ENCODE measurements around the gene CCDC194. TPM values are rescaled to one million over a fixed set of nuclear protein-coding genes. Genes with fewer than 3 reads are reported as not detected.

The CCDC194 gene
- total and polyA plus RNA-seq, 2 of the 13 experiments (the other 11 are each of a cell fraction or from before 2014, with no cell fraction given): 0.13 to 0.21 TPM

DNA sequence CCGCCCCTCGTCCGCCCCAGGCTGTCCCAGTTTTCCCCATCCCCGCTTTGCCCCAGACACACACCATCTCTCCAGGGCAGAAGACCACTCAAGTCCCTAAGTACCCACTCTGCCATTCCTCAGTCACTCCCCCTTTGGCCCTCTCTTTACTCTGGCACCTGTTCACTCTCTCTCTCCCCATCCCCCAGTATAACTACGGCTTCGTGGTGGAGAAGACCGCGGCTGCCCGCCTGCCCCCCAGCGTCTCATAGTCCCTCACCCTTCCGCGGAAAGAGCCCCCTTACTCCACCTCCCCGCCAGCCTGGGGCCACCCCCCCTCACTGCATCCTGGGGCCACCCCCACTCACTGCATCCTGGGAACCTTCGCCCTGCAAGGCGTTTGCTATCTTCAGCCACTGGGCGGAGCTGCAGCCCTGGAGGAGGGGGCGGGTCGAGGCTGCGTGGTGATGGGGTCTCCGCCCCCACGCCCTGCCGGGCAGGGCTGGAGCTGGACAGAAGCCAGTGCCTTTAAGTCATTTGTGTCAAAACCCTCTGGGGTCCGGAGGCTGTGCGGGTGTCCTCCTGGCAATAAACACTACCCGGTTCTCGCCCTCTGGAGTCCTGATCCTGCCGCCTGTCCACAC lies 30.9 kb upstream of the CCDC194 start (continued):
- TF ChIP-seq, protein P1, sequence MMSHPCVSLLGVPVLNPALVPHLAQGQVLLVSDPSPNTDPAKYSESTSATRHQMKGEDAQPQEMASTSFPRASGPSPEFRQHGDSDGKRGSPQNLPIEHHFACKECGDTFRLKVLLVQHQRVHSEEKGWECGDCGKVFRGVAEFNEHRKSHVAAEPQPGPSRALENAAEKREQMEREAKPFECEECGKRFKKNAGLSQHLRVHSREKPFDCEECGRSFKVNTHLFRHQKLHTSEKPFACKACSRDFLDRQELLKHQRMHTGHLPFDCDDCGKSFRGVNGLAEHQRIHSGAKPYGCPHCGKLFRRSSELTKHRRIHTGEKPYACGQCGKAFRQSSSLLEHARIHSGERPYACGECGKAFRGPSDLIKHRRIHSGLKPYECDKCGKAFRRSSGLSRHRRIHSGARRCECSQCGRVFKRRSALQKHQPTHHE (CRISPR knock-in tag; IDR thresholded peaks at IDR 0.05; ENCODE audit: borderline replicate concordance): no peak
- TF ChIP-seq TBP (CRISPR knock-in tag; IDR thresholded peaks at IDR 0.05): no peak
- TF ChIP-seq, protein P2, sequence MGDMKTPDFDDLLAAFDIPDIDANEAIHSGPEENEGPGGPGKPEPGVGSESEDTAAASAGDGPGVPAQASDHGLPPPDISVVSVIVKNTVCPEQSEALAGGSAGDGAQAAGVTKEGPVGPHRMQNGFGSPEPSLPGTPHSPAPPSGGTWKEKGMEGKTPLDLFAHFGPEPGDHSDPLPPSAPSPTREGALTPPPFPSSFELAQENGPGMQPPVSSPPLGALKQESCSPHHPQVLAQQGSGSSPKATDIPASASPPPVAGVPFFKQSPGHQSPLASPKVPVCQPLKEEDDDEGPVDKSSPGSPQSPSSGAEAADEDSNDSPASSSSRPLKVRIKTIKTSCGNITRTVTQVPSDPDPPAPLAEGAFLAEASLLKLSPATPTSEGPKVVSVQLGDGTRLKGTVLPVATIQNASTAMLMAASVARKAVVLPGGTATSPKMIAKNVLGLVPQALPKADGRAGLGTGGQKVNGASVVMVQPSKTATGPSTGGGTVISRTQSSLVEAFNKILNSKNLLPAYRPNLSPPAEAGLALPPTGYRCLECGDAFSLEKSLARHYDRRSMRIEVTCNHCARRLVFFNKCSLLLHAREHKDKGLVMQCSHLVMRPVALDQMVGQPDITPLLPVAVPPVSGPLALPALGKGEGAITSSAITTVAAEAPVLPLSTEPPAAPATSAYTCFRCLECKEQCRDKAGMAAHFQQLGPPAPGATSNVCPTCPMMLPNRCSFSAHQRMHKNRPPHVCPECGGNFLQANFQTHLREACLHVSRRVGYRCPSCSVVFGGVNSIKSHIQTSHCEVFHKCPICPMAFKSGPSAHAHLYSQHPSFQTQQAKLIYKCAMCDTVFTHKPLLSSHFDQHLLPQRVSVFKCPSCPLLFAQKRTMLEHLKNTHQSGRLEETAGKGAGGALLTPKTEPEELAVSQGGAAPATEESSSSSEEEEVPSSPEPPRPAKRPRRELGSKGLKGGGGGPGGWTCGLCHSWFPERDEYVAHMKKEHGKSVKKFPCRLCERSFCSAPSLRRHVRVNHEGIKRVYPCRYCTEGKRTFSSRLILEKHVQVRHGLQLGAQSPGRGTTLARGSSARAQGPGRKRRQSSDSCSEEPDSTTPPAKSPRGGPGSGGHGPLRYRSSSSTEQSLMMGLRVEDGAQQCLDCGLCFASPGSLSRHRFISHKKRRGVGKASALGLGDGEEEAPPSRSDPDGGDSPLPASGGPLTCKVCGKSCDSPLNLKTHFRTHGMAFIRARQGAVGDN (CRISPR knock-in tag; IDR thresholded peaks at IDR 0.05): peak; percentile 35
- TF ChIP-seq AGO2 (optimal IDR thresholded peaks at IDR 0.05; ENCODE audit: low read depth, low read length): peak; percentile 28

DNA sequence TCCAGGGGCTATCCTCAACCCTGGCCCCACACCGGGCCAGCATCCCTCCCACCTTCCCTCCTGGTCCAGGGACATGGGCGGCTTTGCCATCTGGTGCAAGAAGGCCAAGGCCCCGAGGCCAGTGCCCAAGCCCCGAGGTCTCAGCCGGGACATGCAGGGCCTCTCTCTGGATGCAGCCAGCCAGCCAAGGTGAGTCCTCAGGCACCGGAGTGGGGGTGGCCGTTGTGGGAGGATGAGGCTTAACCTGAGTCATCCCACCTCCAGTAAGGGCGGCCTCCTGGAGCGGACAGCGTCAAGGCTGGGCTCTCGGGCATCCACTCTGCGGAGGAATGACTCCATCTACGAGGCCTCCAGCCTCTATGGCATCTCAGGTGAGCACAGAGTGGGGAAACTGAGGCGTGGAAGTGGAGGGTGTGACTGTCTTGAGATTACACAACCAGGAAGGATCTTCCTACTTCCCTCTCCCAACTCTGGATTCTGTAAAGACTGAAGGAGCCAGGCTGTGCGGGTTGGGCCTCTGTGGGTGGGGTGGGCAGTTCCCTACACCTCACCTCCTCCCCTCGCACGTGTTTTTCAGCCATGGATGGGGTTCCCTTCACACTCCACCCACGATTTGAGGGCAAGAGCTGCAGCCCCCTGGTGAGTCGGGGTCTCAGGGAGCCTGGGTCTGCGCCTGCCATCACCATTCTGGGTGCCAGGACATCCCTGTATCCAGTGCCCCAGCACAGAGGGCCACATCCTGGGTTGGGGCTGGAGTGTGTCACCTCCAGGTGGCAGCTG lies 29.6 kb upstream of the CCDC194 start:
- H3K9ac ChIP-seq (ENCODE audit: insufficient read depth, low read depth, low read length): no peak overlapping the region
- H4K20me1 ChIP-seq (ENCODE audit: insufficient read depth, low read length): no peaks in the 10 kb centered on the region
- ChIA-PET POLR2A (interaction anchor here (0.7 kb wide), 1 partner anchor 88 kb away, joined by 3 read pairs; no protein-coding TSS in a partner anchor), CTCF (ENCODE audit: low intra/inter-chr PET ratio, low total read pairs) (no interaction called here)
- in situ Hi-C loops (cut with HindIII; ENCODE audit: extremely low pct_ligation_motif_present, low pct_unique_long_range_greater_than_20kb) (no loop called here), intact Hi-C loops (cut with micrococcal nuclease; ENCODE audit: unreplicated experiment) (no loop called here)
- ATAC-seq (no peak), DNase-seq (ENCODE audit: low spot score) (no peak), FAIRE-seq (no peak)
- H3K4me3 ChIP-seq (replicated peaks in 1 of 3; ENCODE audit: insufficient read depth in 1 of 3, low read depth in 2 of 3, low read length in 3 of 3): no peak overlapping the region
- H3K36me3 ChIP-seq (replicated peaks in 1 of 2; ENCODE audit: control insufficient read depth in 1 of 2, insufficient read depth in 2 of 2, low read length in 2 of 2): no peaks in the 10 kb centered on the region; a peak in 1 of 5 replicates
- H3K79me2 ChIP-seq (ENCODE audit: insufficient read depth, low read length): no peaks in the 10 kb centered on the region
- no peaks in the 10 kb centered on the region for H3K9me3 ChIP-seq (ENCODE audit: low read length)
- no TSS peak for BruUV-seq (replicated peaks)
- H2AFZ ChIP-seq (ENCODE audit: low read length): no peak overlapping the region
- TF ChIP-seq BCL6 (CRISPR knock-in tag; IDR thresholded peaks at IDR 0.05): no peak
- TF ChIP-seq RBFOX2 (IDR thresholded peaks at IDR 0.05; ENCODE audit: low read depth, low read length): 0 out of 2 replicates have a peak, but pooled peaks have one; percentile 29
- H3K4me2 ChIP-seq (ENCODE audit: low read depth, low read length): no peak overlapping the region
- H3K27ac ChIP-seq (ENCODE audit: extremely low read length, insufficient read depth, low read length): no peak overlapping the region
- 94% methylated on average over 9 of the region's 20 CpGs for WGBS (ENCODE audit: low lambda C conversion rate)
- peaks cover 15% of the 10 kb centered on the region for H3K4me1 ChIP-seq (ENCODE audit: insufficient read depth, low read length)
- H3K27me3 ChIP-seq (ENCODE audit: control insufficient read depth in 1 of 2, insufficient read depth in 2 of 2, low read length in 2 of 2): no peaks in the 10 kb centered on the region
